DOHH2 (cell line): ENCODE data around the gene PEAK1.

Experiments used
- H3F3A ChIP-seq: fragments of 200-600 bp; sonication (generic), shearing (Covaris generic); 2 replicates; pipeline ENCODE4 v1.6.0; 2016; ENCODE audit warnings: antibody characterized with exemption, mild to moderate bottlenecking; ENCODE audit not compliant: control insufficient read depth, insufficient read depth
- H3K27ac ChIP-seq: fragments of 200-600 bp; sonication (generic); 2 replicates; pipeline ENCODE4 v1.5.1; 2014; ENCODE audit warnings: low read depth, mild to moderate bottlenecking, low read length, moderate library complexity
- H3K27me3 ChIP-seq: fragments of 200-600 bp; sonication (generic); 2 replicates; pipeline ENCODE4 v1.6.1; 2014; ENCODE audit warnings: mild to moderate bottlenecking, low read length, mixed read lengths; ENCODE audit not compliant: control insufficient read depth
- H3K36me3 ChIP-seq: fragments of 200-600 bp; sonication (generic); 2 replicates; pipeline ENCODE4 v1.6.1; 2014; ENCODE audit warnings: mild to moderate bottlenecking, low read length, moderate library complexity, mixed read lengths; ENCODE audit not compliant: control insufficient read depth
- H3K4me1 ChIP-seq: fragments of 200-600 bp; sonication (generic); 2 replicates; pipeline ENCODE4 v1.6.1; 2014; ENCODE audit warnings: mild to moderate bottlenecking, low read length, mixed read lengths; ENCODE audit not compliant: control insufficient read depth
- H3K4me2 ChIP-seq: fragments of 200-600 bp; sonication (generic); 2 replicates; pipeline ENCODE4 v1.6.0; 2014; ENCODE audit warnings: mild to moderate bottlenecking, low read length, moderate library complexity
- H3K4me3 ChIP-seq: fragments of 200-600 bp; sonication (generic); 2 replicates; pipeline ENCODE4 v1.5.1; 2014; ENCODE audit warnings: mild to moderate bottlenecking, low read length, mixed read lengths
- H3K79me2 ChIP-seq: fragments of 200-600 bp; sonication (generic); 2 replicates; pipeline ENCODE4 v1.6.1; 2014; ENCODE audit warnings: mild to moderate bottlenecking, low read length, mixed read lengths; ENCODE audit not compliant: control insufficient read depth
- H3K9me2 ChIP-seq: fragments of 200-600 bp; sonication (generic); replicated peaks from 2 replicates; pipeline ENCODE4 v1.6.1; 2014; ENCODE audit warnings: mild to moderate bottlenecking, low read length, mixed read lengths; ENCODE audit not compliant: control insufficient read depth
- H3K9me3 ChIP-seq: fragments of 200-600 bp; sonication (generic); 2 replicates; pipeline ENCODE4 v1.6.1; 2014; ENCODE audit warnings: antibody characterized with exemption, low read length, mixed read lengths; ENCODE audit not compliant: control insufficient read depth, insufficient read depth
- H4K20me1 ChIP-seq: fragments of 200-600 bp; sonication (generic); 2 replicates; pipeline ENCODE4 v1.6.0; 2014; ENCODE audit warnings: low read depth, mild to moderate bottlenecking, antibody characterized with exemption, low read length, moderate library complexity; ENCODE audit not compliant: control insufficient read depth, insufficient read depth
- EZH2phosphoT487 ChIP-seq: fragments of 200-600 bp; sonication (generic); IDR thresholded peaks from 2 replicates; pipeline ENCODE4 v1.6.1; 2017; ENCODE audit warnings: borderline replicate concordance, mild to moderate bottlenecking, antibody characterized with exemption, low read length, moderate library complexity, mixed read lengths
- TF ChIP-seq, protein P1 (sequence below): fragments of 200-600 bp; sonication (generic); IDR thresholded peaks from one replicate; pipeline ENCODE4 v1.5.1; 2014; ENCODE audit warnings: antibody characterized with exemption, mild to moderate bottlenecking, low read depth, low read length; ENCODE audit not compliant: poor library complexity, severe bottlenecking

Gene PEAK1

DNA sequence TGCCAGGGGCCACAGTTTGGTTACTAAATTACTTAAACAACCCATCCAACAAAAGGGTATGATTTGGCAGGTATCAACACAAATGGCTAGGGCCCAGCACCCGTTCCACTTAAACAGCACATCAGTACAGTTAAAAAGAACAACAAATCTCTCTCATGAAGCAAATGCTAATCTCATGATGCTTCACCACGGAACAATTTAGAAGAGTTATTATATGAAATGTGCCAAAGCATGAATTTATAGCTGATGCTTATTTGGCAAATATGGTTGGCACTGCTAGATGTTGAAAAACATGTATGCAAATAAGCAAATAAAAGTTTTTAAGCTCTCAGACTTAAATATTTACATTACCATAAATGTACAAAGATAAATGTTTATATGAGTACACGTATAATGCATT, 2.3 kb downstream of the PEAK1 start:
- Histone ChIP-seq H3K79me2 (peaks cover 57% of the 10 kb centered on the region), H3K4me3 (no peak overlapping the region), H3F3A (no peaks in the 10 kb centered on the region), H3K36me3 (no peaks in the 10 kb centered on the region), H3K4me1 (peaks cover 23% of the 10 kb centered on the region), H3K27me3 (no peaks in the 10 kb centered on the region), H3K27ac (no peak overlapping the region), H3K9me3 (no peaks in the 10 kb centered on the region), H4K20me1 (no peaks in the 10 kb centered on the region), H3K4me2 (no peak overlapping the region), H3K9me2 (no peaks in the 10 kb centered on the region)
- TF ChIP-seq, protein P1, sequence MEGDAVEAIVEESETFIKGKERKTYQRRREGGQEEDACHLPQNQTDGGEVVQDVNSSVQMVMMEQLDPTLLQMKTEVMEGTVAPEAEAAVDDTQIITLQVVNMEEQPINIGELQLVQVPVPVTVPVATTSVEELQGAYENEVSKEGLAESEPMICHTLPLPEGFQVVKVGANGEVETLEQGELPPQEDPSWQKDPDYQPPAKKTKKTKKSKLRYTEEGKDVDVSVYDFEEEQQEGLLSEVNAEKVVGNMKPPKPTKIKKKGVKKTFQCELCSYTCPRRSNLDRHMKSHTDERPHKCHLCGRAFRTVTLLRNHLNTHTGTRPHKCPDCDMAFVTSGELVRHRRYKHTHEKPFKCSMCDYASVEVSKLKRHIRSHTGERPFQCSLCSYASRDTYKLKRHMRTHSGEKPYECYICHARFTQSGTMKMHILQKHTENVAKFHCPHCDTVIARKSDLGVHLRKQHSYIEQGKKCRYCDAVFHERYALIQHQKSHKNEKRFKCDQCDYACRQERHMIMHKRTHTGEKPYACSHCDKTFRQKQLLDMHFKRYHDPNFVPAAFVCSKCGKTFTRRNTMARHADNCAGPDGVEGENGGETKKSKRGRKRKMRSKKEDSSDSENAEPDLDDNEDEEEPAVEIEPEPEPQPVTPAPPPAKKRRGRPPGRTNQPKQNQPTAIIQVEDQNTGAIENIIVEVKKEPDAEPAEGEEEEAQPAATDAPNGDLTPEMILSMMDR: no peak
- TF ChIP-seq EZH2phosphoT487: no peak

- Histone ChIP-seq H3K4me1 (peaks cover 17% of the 10 kb centered on the region), H3K36me3 (no peaks in the 10 kb centered on the region), H3K4me2 (no peak overlapping the region), H3K27ac (no peak overlapping the region), H3F3A (no peaks in the 10 kb centered on the region), H3K9me3 (no peaks in the 10 kb centered on the region), H3K9me2 (no peaks in the 10 kb centered on the region), H3K79me2 (peaks cover 51% of the 10 kb centered on the region), H4K20me1 (no peaks in the 10 kb centered on the region), H3K27me3 (no peaks in the 10 kb centered on the region), H3K4me3 (no peak overlapping the region)
- TF ChIP-seq, protein P1: no peak
- no peak for TF ChIP-seq EZH2phosphoT487
Measured at GRCh38 chr15:77416954-77417353, 3.0 kb downstream of the PEAK1 start.

DNA sequence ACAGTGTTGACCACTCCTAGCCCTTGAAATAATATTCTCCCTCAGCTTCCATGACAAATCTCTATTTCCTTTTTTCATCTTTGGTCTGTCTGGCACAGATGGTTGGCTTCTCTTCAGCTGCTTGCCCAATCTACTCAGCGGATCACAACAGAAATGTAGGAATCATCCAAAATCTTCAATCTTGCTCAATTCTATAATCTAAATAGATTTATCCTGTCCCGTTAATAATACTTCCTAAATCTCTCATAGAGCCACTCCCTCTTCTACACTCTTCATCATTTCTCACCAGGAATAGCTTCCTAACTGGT, 3.8 kb downstream of the PEAK1 start:
- Histone ChIP-seq H3K9me3 (no peaks in the 10 kb centered on the region), H3K4me3 (no peak overlapping the region), H3F3A (no peaks in the 10 kb centered on the region), H3K27ac (no peak overlapping the region), H3K9me2 (no peaks in the 10 kb centered on the region), H3K36me3 (no peaks in the 10 kb centered on the region), H4K20me1 (no peaks in the 10 kb centered on the region), H3K4me1 (peaks cover 13% of the 10 kb centered on the region), H3K4me2 (no peak overlapping the region), H3K79me2 (peaks cover 46% of the 10 kb centered on the region), H3K27me3 (no peaks in the 10 kb centered on the region)
- no peak for TF ChIP-seq EZH2phosphoT487
- TF ChIP-seq, protein P1: no peak

- Histone ChIP-seq H3K4me2 (no peak overlapping the region), H3F3A (no peaks in the 10 kb centered on the region), H3K4me1 (peaks cover 13% of the 10 kb centered on the region), H3K79me2 (peaks cover 43% of the 10 kb centered on the region), H3K36me3 (no peaks in the 10 kb centered on the region), H3K4me3 (no peak overlapping the region), H3K9me3 (no peaks in the 10 kb centered on the region), H3K9me2 (no peaks in the 10 kb centered on the region), H3K27me3 (no peaks in the 10 kb centered on the region), H3K27ac (no peak overlapping the region), H4K20me1 (no peaks in the 10 kb centered on the region)
- TF ChIP-seq, protein P1: no peak
- no peak for TF ChIP-seq EZH2phosphoT487
Measured at GRCh38 chr15:77415450-77416147, 4.3 kb downstream of the PEAK1 start.
